ENCODE data around the gene F12.

Gene F12

GRCh38 chr5:177384134-177384533, 25.2 kb downstream of the F12 start, which contains the start of gene SLC34A1:
Gene SLC34A1, plus strand, starts transcription at chr5:177384434. Its CDS starts 1,308 bp downstream, at chr5:177385742.
- TF ChIP-seq CTCF (IDR thresholded peaks at IDR 0.05; ENCODE audit: low read depth, low read length, missing control alignments), result no peak
- H3K4me3 ChIP-seq (ENCODE audit: low read depth, low read length), result no peak within 1 kb of the TSS
- DNase-seq (ENCODE audit: low read depth), result no peak

GRCh38 chr5:177383181-177383580, 26.2 kb downstream of the F12 start:
- no peak for DNase-seq (ENCODE audit: low read depth)
- no peak for TF ChIP-seq CTCF (IDR thresholded peaks at IDR 0.05; ENCODE audit: low read depth, low read length, missing control alignments)
- H3K4me3 ChIP-seq (ENCODE audit: low read depth, low read length), result no peak overlapping the region

- TF ChIP-seq CTCF (IDR thresholded peaks at IDR 0.05; ENCODE audit: low read depth, low read length, missing control alignments), result peak; percentile 28
- no peak overlapping the region for H3K4me3 ChIP-seq (ENCODE audit: low read depth, low read length)
- DNase-seq (ENCODE audit: low read depth), result no peak
Observed at GRCh38 chr5:177382423-177383029, 26.8 kb downstream of the F12 start.

DNA sequence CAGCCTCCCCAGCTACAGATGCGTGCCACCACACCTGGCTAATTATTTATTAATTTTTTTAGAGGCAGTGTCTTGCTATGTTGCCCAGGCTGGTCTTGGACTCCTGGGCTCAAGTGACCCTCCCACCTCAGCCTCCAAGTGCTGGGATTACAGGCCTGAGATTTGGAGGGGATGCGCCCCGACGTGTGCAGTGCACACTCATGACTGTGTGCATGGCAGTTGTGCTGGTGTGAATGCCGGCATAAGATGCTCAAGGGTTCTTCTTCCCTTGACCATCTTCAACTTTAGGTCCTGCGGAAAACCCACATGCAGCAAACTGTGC, 28.6 kb downstream of the F12 start:
- DNase-seq (ENCODE audit: low read depth), result no peak
- TF ChIP-seq CTCF (IDR thresholded peaks at IDR 0.05; ENCODE audit: low read depth, low read length, missing control alignments), result no peak
- no peak overlapping the region for H3K4me3 ChIP-seq (ENCODE audit: low read depth, low read length)

DNA sequence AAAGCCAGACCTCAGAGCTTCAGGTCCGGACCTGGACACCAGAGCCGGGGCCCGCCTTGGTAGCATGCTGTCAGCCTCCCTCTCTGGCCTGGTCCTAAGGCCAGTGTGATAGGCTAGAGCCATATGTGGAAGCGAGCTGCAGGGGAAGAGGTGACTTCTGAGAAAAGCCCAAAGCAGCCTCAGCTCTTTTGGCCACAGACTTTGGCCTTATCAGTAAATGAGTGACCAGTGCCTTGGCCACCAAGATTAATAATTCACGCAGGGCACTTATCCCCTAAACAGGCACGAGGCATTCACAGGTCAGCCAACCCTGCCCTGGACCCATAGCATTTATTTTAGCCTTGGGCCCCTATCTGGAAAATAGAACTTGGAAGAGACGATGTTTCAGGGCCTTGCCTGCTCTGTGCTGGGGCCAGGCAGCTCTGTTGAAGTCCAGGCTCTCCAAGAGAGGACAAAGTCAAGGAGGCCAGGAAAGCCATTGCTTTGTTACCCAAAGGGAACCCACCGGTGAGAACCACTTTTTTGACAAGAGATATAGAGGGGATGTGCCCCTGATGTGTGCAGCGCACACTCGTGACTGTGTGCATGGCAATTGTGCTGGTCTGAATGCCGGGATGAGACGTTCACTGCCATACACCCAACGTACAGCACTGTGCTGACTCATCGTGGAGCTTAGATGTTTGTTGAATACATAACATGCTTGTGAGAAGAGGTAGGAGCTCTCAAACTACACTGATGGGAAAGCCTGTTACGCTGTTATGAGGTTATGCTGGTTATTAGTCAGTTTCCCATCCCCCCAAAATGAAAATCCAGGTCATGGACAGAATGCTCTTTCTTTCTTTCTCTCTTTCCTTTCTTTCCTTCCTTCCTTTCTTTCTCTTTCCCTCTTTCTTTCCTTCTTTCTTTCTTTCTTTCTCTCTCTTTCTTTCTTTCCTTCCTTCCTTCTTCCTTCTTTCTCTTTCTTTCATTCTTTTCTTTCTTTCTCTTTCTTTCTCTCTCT, 30.2 kb downstream of the F12 start:
- DNase-seq (ENCODE audit: low read depth), result no peak
- TF ChIP-seq CTCF (IDR thresholded peaks at IDR 0.05; ENCODE audit: low read depth, low read length, missing control alignments), result no peak
- no peak overlapping the region for H3K4me3 ChIP-seq (ENCODE audit: low read depth, low read length)

DNA sequence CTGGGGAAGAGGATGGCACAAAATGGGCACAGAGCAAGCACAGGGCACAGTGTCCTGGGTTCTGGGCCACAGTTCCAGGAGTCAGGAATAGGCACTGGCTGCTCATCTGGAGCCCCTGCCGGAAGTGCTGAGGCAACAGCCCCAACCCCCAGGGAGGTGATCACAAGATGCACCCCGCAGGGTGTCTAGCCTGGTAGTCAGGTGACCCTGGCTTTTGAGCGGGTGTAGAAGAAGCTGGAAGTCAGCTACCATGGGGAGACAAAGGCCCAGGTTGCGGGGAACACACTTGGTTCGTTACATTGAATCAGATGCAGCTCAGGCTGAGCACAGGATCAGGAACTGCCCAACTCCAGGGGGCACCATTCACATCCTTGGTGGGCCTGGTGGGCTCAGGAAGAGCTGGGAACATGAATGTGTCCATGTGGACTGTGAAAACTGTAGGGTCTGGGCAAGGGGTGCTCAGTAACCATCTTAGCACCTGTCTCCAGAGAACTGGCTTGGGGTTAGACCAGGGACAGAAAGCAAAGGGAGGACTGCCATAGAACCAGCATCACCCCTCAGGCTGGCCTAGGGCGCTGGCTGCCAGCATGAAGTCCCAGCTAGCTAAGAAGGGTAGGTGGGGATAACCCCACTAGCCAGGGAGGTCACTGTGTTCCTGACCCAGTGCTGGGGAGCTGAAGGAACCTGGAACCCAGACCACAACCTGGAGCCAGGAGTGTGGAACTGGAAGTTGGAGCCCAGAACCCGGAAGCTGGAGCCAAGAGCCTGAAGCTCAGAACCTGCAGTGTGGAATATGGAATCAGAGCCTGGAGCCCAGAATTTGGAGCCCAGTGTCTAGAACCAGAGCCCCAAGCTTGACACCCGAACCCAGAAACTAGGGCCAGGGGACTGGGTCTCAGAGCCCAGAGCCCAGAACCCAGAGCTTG, 31.2 kb downstream of the F12 start:
- no peak for DNase-seq (ENCODE audit: low read depth)
- H3K4me3 ChIP-seq (ENCODE audit: low read depth, low read length), result no peak overlapping the region
- no peak for TF ChIP-seq CTCF (IDR thresholded peaks at IDR 0.05; ENCODE audit: low read depth, low read length, missing control alignments)
